ENCODE data around the gene PPARA.

Gene PPARA

GRCh38 chr22:46224044-46224897 lies 73.9 kb downstream of the PPARA start:
- no peak for DNase-seq

DNA sequence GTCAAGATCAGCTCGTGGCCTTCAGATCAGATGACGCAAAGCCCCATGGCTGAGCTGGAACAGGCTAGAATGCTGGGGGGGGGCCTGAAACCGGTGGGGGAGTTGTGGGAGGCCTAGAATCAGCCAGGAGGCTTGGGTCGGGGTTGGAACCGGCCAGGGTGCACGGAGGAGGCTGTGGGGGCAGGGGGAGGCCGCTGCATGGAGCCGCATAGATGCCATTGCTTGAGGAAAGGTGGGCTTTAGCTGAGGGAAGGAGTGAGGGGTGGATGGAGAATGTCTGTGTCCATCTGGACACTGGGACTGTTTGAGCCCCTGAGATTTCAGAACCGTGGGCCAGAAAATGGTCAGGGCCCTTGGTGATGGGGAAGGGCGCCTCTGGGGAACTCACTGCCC lies 74.6 kb downstream of the PPARA start:
- no peak for DNase-seq

GRCh38 chr22:46225631-46226030 lies 75.3 kb downstream of the PPARA start:
- no peak for DNase-seq

- DNase-seq, result no peak
These were observed 76.3 kb downstream of the PPARA start for GRCh38 chr22:46226577-46226976.

GRCh38 chr22:46229701-46230100 lies 79.4 kb downstream of the PPARA start:
- no peak for DNase-seq

GRCh38 chr22:46230262-46230901 lies 80.1 kb downstream of the PPARA start:
- DNase-seq, result no peak

- DNase-seq, result peak; percentile 69
These were observed 82.9 kb downstream of the PPARA start for GRCh38 chr22:46233231-46233630.

DNA sequence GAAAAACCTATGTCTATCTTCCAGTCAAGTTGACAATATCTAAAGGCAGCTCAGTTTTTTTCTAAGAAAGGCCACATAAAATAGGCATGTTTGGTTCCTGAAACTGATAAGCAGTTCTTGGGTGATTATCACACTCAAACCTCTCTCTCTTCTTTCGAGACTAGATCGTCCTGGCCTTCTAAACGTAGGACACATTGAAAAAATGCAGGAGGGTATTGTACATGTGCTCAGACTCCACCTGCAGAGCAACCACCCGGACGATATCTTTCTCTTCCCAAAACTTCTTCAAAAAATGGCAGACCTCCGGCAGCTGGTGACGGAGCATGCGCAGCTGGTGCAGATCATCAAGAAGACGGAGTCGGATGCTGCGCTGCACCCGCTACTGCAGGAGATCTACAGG lies 84.6 kb downstream of the PPARA start:
- no peak for DNase-seq

GRCh38 chr22:46237453-46238124 lies 87.3 kb downstream of the PPARA start:
- no peak for DNase-seq

DNA sequence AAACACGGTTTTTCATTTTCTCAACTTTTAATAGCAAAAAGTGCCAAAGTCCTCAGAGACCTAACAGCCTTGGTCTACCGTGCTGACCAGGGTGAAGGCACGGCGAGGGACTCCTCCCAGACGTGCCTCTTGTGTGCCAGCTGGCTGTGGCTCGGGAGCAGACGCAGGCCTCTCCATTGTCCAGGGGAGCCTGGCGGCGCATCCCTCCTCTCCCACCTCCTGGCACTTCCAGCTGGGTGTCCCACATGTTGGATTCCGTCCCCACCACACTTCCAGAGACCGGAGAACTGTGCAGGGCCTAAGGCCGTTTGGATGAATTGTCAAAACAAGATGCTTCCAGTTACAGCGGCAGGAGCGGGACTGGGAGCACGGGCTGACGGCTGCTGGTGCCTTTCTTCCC lies 88.2 kb downstream of the PPARA start:
- no peak for DNase-seq

DNA sequence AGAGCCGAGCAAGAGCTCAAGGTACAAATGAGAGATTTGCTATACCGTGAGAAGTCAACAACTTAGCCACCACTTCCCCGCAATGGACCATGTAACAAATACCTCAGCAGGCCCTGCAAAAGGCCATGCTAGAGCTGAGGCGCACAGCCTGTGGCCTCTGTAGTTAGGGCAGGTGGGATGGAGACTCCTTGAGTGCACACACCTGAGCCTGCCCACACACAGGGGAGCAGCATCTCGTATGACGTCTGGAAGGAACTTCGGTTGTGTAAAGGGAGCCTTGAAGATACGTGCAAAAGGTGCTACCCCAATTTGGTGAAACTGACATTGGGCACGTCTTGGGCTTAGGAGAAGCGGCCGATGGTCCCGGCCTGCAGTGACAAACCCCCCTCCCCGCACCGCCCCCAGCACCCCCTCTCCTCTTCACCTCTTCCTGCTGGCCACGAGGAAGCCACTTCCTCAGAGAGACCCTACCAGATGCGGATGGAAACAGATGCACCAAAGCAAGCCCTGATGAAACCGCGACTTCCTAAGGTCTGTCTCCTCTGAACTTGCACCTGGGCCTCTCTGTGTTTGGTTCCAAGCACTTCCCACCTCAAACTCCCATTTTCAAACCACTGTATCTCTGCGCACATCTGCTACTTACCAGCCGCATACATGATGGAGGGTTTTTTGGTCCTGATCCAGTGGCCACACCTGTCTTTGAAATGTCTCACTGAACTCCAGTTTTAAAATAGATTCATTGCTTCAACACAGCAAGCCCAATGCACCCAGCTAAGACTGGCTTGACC lies 89.1 kb downstream of the PPARA start:
- DNase-seq, result no peak

DNA sequence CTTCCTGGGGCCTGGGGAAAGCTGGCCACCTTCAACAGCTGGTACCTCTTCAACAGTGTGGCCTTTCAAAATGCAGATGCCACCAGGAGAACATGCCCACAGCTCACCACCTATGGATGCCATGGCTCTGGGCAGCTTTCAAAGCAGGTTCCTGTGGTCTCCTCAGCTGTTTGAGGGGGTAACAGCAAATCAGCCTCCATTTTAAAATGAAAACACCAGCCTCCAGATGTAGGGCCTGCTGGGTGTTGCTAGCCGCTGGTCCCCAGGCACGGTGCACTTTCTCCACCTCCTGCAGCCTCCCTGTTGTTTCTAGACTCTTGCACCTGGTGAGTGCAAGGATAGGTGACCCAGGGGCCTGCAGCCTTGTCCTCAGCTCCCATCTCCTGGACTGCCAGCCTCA lies 89.7 kb downstream of the PPARA start:
- no peak for DNase-seq

DNA sequence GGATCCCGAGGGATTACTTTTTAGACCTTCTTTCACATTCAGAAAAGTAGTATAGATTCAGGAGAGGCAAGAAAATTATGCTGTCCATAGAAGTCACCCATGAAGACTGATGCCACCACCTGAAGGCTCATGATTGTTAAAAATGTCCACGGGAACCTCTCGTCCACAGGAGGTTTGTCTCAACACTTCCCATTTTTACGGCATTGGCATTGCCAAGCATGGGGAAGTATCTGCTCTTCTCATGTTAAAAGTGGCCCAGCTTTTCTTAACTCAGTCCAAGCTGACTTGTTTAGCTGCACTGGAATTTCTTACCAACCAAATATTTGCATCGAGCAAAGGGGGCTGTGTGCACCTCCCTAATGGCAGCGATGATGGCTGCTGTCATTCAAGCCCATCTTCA lies 90.2 kb downstream of the PPARA start:
- peak; percentile 9 for DNase-seq

DNA sequence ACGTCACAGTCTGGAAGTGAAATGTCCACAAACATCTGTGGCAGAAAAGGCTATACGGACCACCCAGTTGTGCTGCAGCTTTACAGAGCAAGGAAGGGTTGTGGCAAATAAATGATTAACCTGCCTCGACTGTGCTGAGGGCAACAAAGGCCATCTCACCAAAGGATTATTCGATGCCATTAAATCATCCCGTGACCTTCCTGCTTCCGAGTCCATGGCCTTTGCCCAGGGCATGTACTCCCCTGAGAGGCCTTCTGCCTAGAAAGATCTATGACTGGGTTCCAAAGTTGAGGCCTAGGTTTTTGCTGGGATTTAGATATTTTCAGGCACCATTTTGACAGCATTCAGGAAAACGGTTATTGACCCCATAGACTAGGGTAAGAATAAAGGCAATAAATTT lies 90.6 kb downstream of the PPARA start:
- DNase-seq, result no peak

- no peak for DNase-seq
These were observed 91.2 kb downstream of the PPARA start for GRCh38 chr22:46241396-46242007.

GRCh38 chr22:46242076-46242475 lies 91.8 kb downstream of the PPARA start:
- peak; percentile 60 for DNase-seq

DNA sequence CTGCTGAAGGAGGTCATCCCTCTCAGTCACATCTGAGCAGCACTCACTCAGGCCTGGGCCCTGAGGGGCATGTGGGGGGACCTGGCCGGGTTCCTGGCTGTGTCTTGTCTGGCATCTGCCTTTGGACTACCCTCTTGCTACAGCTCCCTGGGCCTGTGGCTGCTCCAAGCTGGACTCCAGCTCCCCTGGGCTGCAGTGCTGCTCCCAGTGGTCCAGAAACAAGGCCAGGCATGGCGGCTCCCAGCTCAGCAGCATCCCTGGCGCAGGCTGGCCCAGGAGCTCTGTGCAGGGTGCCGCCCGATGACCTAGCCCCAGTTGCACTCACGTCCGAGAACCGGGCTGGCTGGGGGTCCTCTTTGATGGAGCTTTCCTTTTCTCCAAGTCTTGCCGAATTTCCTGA lies 94.4 kb downstream of the PPARA start:
- DNase-seq, result no peak

DNA sequence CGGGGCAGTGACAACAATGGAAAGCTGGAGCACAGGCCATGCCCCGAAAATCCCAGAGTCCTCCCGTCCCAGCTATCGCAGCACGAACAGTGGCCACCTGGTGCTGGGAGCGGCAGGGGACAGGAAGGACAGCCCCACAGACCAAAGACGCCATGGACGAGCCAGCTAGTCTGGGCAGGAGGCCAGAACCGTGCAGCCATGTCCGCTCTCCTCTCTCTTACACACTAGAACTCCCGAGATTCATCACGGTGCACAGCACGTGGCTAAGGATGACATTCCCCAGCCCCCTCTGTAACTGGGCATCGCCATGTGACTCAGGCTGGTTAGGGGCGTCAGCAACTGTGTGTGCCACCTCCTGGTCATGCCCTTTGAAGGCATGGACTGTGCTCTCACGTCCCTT lies 95.2 kb downstream of the PPARA start:
- no peak for DNase-seq

- no peak for DNase-seq
These were observed 95.9 kb downstream of the PPARA start for GRCh38 chr22:46246178-46246577.

- DNase-seq, result no peak
These were observed 97.2 kb downstream of the PPARA start for GRCh38 chr22:46247443-46247975.

GRCh38 chr22:46250035-46250782 lies 99.9 kb downstream of the PPARA start, which contains the start of gene CDPF1:
CDPF1 (minus strand) TSS chr22:46250293; CDS start chr22:46248284, 2,009 bp downstream.
- DNase-seq, result peak; percentile 86

- no peak for DNase-seq
These were observed 100.4 kb downstream of the PPARA start for GRCh38 chr22:46250783-46251125.

Data from MV-4-11 (cell line).